ENCODE data around the gene ADARB2. TPM values are rescaled to one million over a fixed set of nuclear protein-coding genes. Genes with fewer than 3 reads are reported as not detected.

Gene ADARB2
- total RNA-seq, 1 donor from 2014 or later, result under 0.01 TPM

GRCh38 chr10:1519391-1519790, 217.9 kb downstream of the ADARB2 start:
- no peaks in the 10 kb centered on the region for H3K27me3 ChIP-seq (ENCODE audit: control insufficient read depth in 3 of 3, insufficient read depth in 3 of 3, low read length in 3 of 3)
- no peak overlapping the region for H3K27ac ChIP-seq (ENCODE audit: low read depth, low read length)
- H3K9ac ChIP-seq (ENCODE audit: low read depth in 1 of 3, low read length in 3 of 3), result no peak overlapping the region
- no peaks in the 10 kb centered on the region for H3K4me1 ChIP-seq (ENCODE audit: control insufficient read depth in 3 of 3, insufficient read depth in 3 of 3, low read length in 3 of 3)
- H3K9me3 ChIP-seq (ENCODE audit: control insufficient read depth in 3 of 3, low read length in 3 of 3), result peaks cover 0 to 2% (median 0%) of the 10 kb centered on the region in 3 donors
- no peak overlapping the region for H3K4me3 ChIP-seq (ENCODE audit: low read length in 3 of 3)
- H3K36me3 ChIP-seq (ENCODE audit: control insufficient read depth in 3 of 3, insufficient read depth in 3 of 3, low read length in 3 of 3), result no peaks in the 10 kb centered on the region

DNA sequence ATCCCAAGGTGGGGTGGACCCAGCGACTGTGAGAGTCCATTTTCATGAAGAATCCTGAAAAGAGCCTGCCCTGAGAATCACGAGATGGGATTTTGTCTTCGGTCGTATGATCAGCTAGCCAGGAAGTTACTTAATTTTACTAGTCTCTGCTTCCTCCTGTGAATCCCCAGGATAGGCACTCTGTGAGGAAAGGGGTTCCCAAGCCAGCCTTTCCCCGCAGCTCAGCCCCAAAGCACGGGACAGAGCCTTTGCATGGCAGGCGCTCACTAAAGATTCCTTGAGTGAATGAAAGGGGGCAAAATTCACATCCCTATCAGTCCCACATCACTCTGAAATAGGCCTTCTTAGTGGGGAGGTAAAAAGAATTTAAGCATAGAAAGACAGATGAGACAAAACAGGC, 219.6 kb downstream of the ADARB2 start:
- Histone ChIP-seq H3K27me3 (ENCODE audit: control insufficient read depth in 3 of 3, insufficient read depth in 3 of 3, low read length in 3 of 3) (no peaks in the 10 kb centered on the region), H3K4me1 (ENCODE audit: control insufficient read depth in 3 of 3, insufficient read depth in 3 of 3, low read length in 3 of 3) (no peaks in the 10 kb centered on the region), H3K36me3 (ENCODE audit: control insufficient read depth in 3 of 3, insufficient read depth in 3 of 3, low read length in 3 of 3) (no peaks in the 10 kb centered on the region), H3K9ac (ENCODE audit: low read depth in 1 of 3, low read length in 3 of 3) (no peak overlapping the region), H3K27ac (ENCODE audit: low read depth, low read length) (no peak overlapping the region), H3K4me3 (ENCODE audit: low read length in 3 of 3) (no peak overlapping the region), H3K9me3 (ENCODE audit: control insufficient read depth in 3 of 3, low read length in 3 of 3) (peaks cover 0 to 2% (median 0%) of the 10 kb centered on the region in 3 donors)

DNA sequence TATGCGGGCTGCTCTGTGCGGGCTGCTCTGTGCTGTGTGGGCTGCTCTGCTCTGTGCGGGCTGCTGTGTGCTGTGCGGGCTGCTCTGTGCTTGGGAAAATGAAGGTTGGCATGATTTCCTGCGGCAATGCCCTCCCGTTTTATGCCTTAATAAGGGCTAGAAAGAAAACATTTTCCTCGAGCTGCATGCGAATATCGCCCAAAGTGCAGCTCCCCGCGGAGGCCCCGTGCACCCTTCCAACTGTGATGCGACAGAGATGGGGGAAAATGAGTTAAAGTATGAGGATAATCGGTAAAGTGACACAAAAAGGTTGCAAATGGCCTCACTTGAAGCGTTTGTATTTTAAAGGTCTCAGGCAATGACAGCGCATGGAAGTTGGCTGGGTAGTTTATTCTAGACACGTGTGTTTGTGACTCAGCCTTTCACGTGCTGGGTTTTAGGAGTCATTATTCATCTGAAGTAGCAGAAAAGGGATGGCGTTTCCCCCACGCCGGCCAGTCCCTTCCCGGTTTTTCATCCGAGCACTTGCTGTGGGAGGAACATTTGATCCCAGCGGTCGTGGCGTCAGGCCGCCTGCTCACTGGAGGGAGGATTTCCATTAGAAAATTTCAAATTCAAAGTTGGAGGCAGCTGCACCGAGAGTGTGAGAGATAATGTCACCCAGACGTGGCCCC, 220.7 kb downstream of the ADARB2 start:
- H3K4me1 ChIP-seq (ENCODE audit: control insufficient read depth in 3 of 3, insufficient read depth in 3 of 3, low read length in 3 of 3), result no peaks in the 10 kb centered on the region

DNA sequence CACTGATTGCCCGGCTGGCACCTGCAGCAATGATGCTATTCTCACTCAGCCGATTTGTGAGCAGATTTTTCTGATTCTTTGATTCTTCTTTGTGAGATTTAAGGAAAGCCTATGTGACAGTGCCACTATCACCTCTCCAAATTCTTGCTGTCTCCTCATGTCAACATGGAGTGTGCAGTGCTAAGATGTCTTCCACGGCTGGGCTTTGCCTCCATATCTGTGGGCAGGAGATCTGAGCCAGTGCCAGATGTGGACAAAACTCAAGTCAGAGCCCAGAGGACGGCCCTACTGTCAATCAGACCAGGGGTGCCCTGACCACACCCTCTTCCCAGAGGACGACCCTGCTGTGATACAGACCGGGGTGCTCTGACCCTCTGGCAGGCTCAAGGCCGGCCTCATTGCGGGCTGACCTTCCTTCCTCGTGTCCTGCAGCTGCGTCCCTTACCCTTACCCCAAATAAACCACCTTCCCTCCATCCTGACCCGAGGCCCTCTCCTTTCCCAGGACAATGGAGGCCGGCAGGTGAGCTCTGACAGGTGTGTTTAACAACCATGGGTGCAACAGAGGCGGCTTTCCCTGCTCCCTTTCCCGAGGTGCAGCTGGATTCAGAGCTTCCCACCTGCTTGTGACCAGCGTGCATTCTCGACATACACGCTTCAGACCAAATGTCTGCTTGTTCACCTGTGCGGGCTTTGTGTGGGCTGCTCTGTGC, 221.4 kb downstream of the ADARB2 start:
- no peak overlapping the region for H3K27ac ChIP-seq (ENCODE audit: low read depth, low read length)
- H3K4me1 ChIP-seq (ENCODE audit: control insufficient read depth in 3 of 3, insufficient read depth in 3 of 3, low read length in 3 of 3), result no peaks in the 10 kb centered on the region
- H3K9me3 ChIP-seq (ENCODE audit: control insufficient read depth in 3 of 3, low read length in 3 of 3), result peaks cover 0 to 2% (median 0%) of the 10 kb centered on the region in 3 donors
- H3K27me3 ChIP-seq (ENCODE audit: control insufficient read depth in 3 of 3, insufficient read depth in 3 of 3, low read length in 3 of 3), result peaks cover 0 to 3% (median 0%) of the 10 kb centered on the region in 3 donors
- H3K4me3 ChIP-seq (ENCODE audit: low read length in 3 of 3), result no peak overlapping the region
- H3K9ac ChIP-seq (ENCODE audit: low read depth in 1 of 3, low read length in 3 of 3), result no peak overlapping the region
- H3K36me3 ChIP-seq (ENCODE audit: control insufficient read depth in 3 of 3, insufficient read depth in 3 of 3, low read length in 3 of 3), result no peaks in the 10 kb centered on the region

More for the DNA sequence above, 220.7 kb downstream of the ADARB2 start:
- Histone ChIP-seq H3K27ac (ENCODE audit: low read depth, low read length) (no peak overlapping the region), H3K27me3 (ENCODE audit: control insufficient read depth in 3 of 3, insufficient read depth in 3 of 3, low read length in 3 of 3) (peaks cover 0 to 3% (median 0%) of the 10 kb centered on the region in 3 donors), H3K36me3 (ENCODE audit: control insufficient read depth in 3 of 3, insufficient read depth in 3 of 3, low read length in 3 of 3) (no peaks in the 10 kb centered on the region), H3K9ac (ENCODE audit: low read depth in 1 of 3, low read length in 3 of 3) (no peak overlapping the region), H3K9me3 (ENCODE audit: control insufficient read depth in 3 of 3, low read length in 3 of 3) (peaks cover 0 to 2% (median 0%) of the 10 kb centered on the region in 3 donors), H3K4me3 (ENCODE audit: low read length in 3 of 3) (no peak overlapping the region)

- Histone ChIP-seq H3K27me3 (ENCODE audit: control insufficient read depth in 3 of 3, insufficient read depth in 3 of 3, low read length in 3 of 3) (peaks cover 0 to 3% (median 0%) of the 10 kb centered on the region in 3 donors), H3K9me3 (ENCODE audit: control insufficient read depth in 3 of 3, low read length in 3 of 3) (peaks cover 0 to 2% (median 0%) of the 10 kb centered on the region in 3 donors), H3K9ac (ENCODE audit: low read depth in 1 of 3, low read length in 3 of 3) (no peak overlapping the region), H3K27ac (ENCODE audit: low read depth, low read length) (no peak overlapping the region), H3K4me3 (ENCODE audit: low read length in 3 of 3) (no peak overlapping the region), H3K36me3 (ENCODE audit: control insufficient read depth in 3 of 3, insufficient read depth in 3 of 3, low read length in 3 of 3) (no peaks in the 10 kb centered on the region), H3K4me1 (ENCODE audit: control insufficient read depth in 3 of 3, insufficient read depth in 3 of 3, low read length in 3 of 3) (no peaks in the 10 kb centered on the region)
Measured at GRCh38 chr10:1515121-1515779, 222.1 kb downstream of the ADARB2 start.

DNA sequence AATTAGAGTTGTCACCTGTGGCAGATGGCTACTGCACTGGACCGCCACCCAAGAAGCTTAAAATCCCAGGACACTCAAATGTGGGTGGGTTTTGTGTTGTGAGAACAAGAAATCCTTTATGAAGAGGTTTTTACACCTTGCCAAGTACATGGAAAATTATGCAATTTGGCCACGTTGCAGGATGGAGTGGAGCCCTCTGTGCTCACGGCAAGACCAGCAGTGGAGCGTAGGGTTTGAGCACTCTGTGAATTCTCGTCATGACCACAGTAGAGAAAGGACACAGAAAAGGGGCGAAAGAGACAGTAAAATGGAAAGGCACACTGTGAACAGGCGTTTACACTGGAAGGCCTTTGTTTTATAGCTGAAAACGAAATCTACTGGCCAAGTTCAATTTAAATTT, 222.6 kb downstream of the ADARB2 start:
- H3K9me3 ChIP-seq (ENCODE audit: control insufficient read depth in 3 of 3, low read length in 3 of 3), result peaks cover 0 to 2% (median 0%) of the 10 kb centered on the region in 3 donors
- no peak overlapping the region for H3K4me3 ChIP-seq (ENCODE audit: low read length in 3 of 3)
- H3K9ac ChIP-seq (ENCODE audit: low read depth in 1 of 3, low read length in 3 of 3), result no peak overlapping the region
- H3K4me1 ChIP-seq (ENCODE audit: control insufficient read depth in 3 of 3, insufficient read depth in 3 of 3, low read length in 3 of 3), result no peaks in the 10 kb centered on the region
- H3K36me3 ChIP-seq (ENCODE audit: control insufficient read depth in 3 of 3, insufficient read depth in 3 of 3, low read length in 3 of 3), result no peaks in the 10 kb centered on the region
- peaks cover 0 to 3% (median 0%) of the 10 kb centered on the region in 3 donors for H3K27me3 ChIP-seq (ENCODE audit: control insufficient read depth in 3 of 3, insufficient read depth in 3 of 3, low read length in 3 of 3)
- no peak overlapping the region for H3K27ac ChIP-seq (ENCODE audit: low read depth, low read length)

DNA sequence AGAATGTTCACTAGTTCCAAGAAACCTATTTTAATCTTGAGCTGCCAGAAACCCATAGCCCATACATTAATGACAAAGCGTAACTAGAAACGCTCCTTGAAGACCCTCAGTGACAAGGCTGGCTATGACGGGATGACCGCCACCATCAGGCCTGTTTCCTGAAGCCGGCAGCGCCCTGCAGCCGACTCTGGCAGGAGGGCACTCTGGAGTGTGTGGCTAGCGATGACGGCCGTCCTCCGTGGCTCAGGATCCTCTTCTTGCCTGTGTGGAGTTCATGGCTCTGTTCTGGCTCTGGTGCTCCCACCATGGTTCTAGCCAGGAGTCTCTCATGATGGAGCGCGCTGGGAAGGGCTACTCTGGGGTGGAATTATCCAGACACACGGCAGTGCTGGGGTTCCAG, 224.1 kb downstream of the ADARB2 start:
- H3K27me3 ChIP-seq (ENCODE audit: control insufficient read depth in 3 of 3, insufficient read depth in 3 of 3, low read length in 3 of 3), result peaks cover 0 to 3% (median 0%) of the 10 kb centered on the region in 3 donors
- no peak overlapping the region for H3K27ac ChIP-seq (ENCODE audit: low read depth, low read length)
- no peaks in the 10 kb centered on the region for H3K9me3 ChIP-seq (ENCODE audit: control insufficient read depth in 3 of 3, low read length in 3 of 3)
- no peak overlapping the region for H3K4me3 ChIP-seq (ENCODE audit: low read length in 3 of 3)
- H3K4me1 ChIP-seq (ENCODE audit: control insufficient read depth in 3 of 3, insufficient read depth in 3 of 3, low read length in 3 of 3), result no peaks in the 10 kb centered on the region
- H3K9ac ChIP-seq (ENCODE audit: low read depth in 1 of 3, low read length in 3 of 3), result no peak overlapping the region
- no peaks in the 10 kb centered on the region for H3K36me3 ChIP-seq (ENCODE audit: control insufficient read depth in 3 of 3, insufficient read depth in 3 of 3, low read length in 3 of 3)

GRCh38 chr10:1509011-1509530, 228.3 kb downstream of the ADARB2 start:
- Histone ChIP-seq H3K9ac (ENCODE audit: low read depth in 1 of 3, low read length in 3 of 3) (no peak overlapping the region), H3K9me3 (ENCODE audit: control insufficient read depth in 3 of 3, low read length in 3 of 3) (peaks cover 0 to 6% (median 0%) of the 10 kb centered on the region in 3 donors), H3K27me3 (ENCODE audit: control insufficient read depth in 3 of 3, insufficient read depth in 3 of 3, low read length in 3 of 3) (peaks cover 0 to 3% (median 0%) of the 10 kb centered on the region in 3 donors), H3K4me1 (ENCODE audit: control insufficient read depth in 3 of 3, insufficient read depth in 3 of 3, low read length in 3 of 3) (no peaks in the 10 kb centered on the region), H3K27ac (ENCODE audit: low read depth, low read length) (no peak overlapping the region), H3K36me3 (ENCODE audit: control insufficient read depth in 3 of 3, insufficient read depth in 3 of 3, low read length in 3 of 3) (no peaks in the 10 kb centered on the region), H3K4me3 (ENCODE audit: low read length in 3 of 3) (no peak overlapping the region)

GRCh38 chr10:1508096-1508495, 229.2 kb downstream of the ADARB2 start:
- Histone ChIP-seq H3K36me3 (ENCODE audit: control insufficient read depth in 3 of 3, insufficient read depth in 3 of 3, low read length in 3 of 3) (no peaks in the 10 kb centered on the region), H3K27ac (ENCODE audit: low read depth, low read length) (no peak overlapping the region), H3K9me3 (ENCODE audit: control insufficient read depth in 3 of 3, low read length in 3 of 3) (peaks cover 0 to 6% (median 0%) of the 10 kb centered on the region in 3 donors), H3K4me1 (ENCODE audit: control insufficient read depth in 3 of 3, insufficient read depth in 3 of 3, low read length in 3 of 3) (no peaks in the 10 kb centered on the region), H3K4me3 (ENCODE audit: low read length in 3 of 3) (no peak overlapping the region), H3K27me3 (ENCODE audit: control insufficient read depth in 3 of 3, insufficient read depth in 3 of 3, low read length in 3 of 3) (peaks cover 0 to 3% (median 0%) of the 10 kb centered on the region in 3 donors), H3K9ac (ENCODE audit: low read depth in 1 of 3, low read length in 3 of 3) (no peak overlapping the region)

Data from skeletal muscle tissue (tissue), 4 donors.